COR-L47 (cell line): ENCODE results near the gene PDE3A.
"Not testable (repeated sequence)": the region's sequence is repeated elsewhere in the genome, so short reads cannot be mapped to it uniquely, and the experiment has no call there.

ENCODE experiments used
- DNase-seq: peaks from one replicate; lab custom pipeline; 2025; lab: John Stamatoyannopoulos, UW

Gene PDE3A

GRCh38 chr12:20374795-20375194 is 6.5 kb downstream of the PDE3A start:
- no peak for DNase-seq

GRCh38 chr12:20375560-20375959 is 7.2 kb downstream of the PDE3A start:
- no peak for DNase-seq

- DNase-seq, result no peak
Measured at GRCh38 chr12:20376984-20377383, 8.6 kb downstream of the PDE3A start.

- DNase-seq, result no peak
Measured at GRCh38 chr12:20377750-20378149, 9.4 kb downstream of the PDE3A start.

- DNase-seq, result no peak
Measured at GRCh38 chr12:20382117-20382516, 13.8 kb downstream of the PDE3A start.

- DNase-seq, result no peak
Measured at GRCh38 chr12:20383612-20384011, 15.3 kb downstream of the PDE3A start.

GRCh38 chr12:20384836-20385235 is 16.5 kb downstream of the PDE3A start:
- not testable (repeated sequence) for DNase-seq

GRCh38 chr12:20390846-20391245 is 22.5 kb downstream of the PDE3A start:
- DNase-seq, result no peak

- DNase-seq, result no peak
Measured at GRCh38 chr12:20392339-20392738, 24.0 kb downstream of the PDE3A start.

GRCh38 chr12:20393707-20394106 is 25.4 kb downstream of the PDE3A start:
- no peak for DNase-seq

GRCh38 chr12:20395791-20396550 is 27.6 kb downstream of the PDE3A start:
- no peak for DNase-seq

GRCh38 chr12:20398686-20399085 is 30.3 kb downstream of the PDE3A start:
- no peak for DNase-seq

- no peak for DNase-seq
Measured at GRCh38 chr12:20400003-20400402, 31.7 kb downstream of the PDE3A start.

- DNase-seq, result no peak
Measured at GRCh38 chr12:20403230-20403629, 34.9 kb downstream of the PDE3A start.

GRCh38 chr12:20404576-20405346 is 36.4 kb downstream of the PDE3A start:
- DNase-seq, result no peak

GRCh38 chr12:20409607-20410377 is 41.5 kb downstream of the PDE3A start:
- no peak for DNase-seq

- no peak for DNase-seq
Measured at GRCh38 chr12:20410734-20411133, 42.4 kb downstream of the PDE3A start.

GRCh38 chr12:20411345-20411744 is 43.0 kb downstream of the PDE3A start:
- DNase-seq, result no peak

GRCh38 chr12:20415028-20415427 is 46.7 kb downstream of the PDE3A start:
- DNase-seq, result no peak

- no peak for DNase-seq
Measured at GRCh38 chr12:20415641-20416040, 47.3 kb downstream of the PDE3A start.

GRCh38 chr12:20420557-20420956 is 52.2 kb downstream of the PDE3A start:
- DNase-seq, result no peak

GRCh38 chr12:20421421-20421820 is 53.1 kb downstream of the PDE3A start:
- no peak for DNase-seq

GRCh38 chr12:20423557-20423956 is 55.2 kb downstream of the PDE3A start:
- DNase-seq, result no peak
